ENCODE results near the gene USP3.

Gene USP3

DNA sequence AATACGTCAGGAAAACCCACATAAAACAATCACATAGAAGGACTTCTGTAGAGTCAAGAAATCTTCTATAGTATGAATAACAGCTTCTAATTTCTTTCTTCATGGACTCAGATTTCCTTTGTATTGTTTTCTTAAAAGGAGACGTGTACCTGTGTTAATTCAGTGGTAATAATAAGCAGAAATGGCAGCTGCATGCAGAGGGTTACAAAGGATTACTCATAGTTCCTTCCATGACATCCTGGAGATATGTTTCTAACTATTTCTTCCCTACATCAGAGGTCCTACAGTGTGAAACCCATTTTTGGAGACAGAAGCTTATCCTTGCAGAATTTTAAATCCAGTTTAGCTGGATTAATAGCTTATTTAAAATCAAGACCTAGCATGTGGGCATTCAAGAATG lies 128.9 kb downstream of the USP3 start:
- no peak for TF ChIP-seq ZFP30 (CRISPR knock-in tag; IDR thresholded peaks at IDR 0.05)
- TF ChIP-seq, protein P1, sequence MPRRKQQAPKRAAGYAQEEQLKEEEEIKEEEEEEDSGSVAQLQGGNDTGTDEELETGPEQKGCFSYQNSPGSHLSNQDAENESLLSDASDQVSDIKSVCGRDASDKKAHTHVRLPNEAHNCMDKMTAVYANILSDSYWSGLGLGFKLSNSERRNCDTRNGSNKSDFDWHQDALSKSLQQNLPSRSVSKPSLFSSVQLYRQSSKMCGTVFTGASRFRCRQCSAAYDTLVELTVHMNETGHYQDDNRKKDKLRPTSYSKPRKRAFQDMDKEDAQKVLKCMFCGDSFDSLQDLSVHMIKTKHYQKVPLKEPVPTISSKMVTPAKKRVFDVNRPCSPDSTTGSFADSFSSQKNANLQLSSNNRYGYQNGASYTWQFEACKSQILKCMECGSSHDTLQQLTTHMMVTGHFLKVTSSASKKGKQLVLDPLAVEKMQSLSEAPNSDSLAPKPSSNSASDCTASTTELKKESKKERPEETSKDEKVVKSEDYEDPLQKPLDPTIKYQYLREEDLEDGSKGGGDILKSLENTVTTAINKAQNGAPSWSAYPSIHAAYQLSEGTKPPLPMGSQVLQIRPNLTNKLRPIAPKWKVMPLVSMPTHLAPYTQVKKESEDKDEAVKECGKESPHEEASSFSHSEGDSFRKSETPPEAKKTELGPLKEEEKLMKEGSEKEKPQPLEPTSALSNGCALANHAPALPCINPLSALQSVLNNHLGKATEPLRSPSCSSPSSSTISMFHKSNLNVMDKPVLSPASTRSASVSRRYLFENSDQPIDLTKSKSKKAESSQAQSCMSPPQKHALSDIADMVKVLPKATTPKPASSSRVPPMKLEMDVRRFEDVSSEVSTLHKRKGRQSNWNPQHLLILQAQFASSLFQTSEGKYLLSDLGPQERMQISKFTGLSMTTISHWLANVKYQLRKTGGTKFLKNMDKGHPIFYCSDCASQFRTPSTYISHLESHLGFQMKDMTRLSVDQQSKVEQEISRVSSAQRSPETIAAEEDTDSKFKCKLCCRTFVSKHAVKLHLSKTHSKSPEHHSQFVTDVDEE (CRISPR knock-in tag; IDR thresholded peaks at IDR 0.05): no peak
- TF ChIP-seq CSDC2 (CRISPR knock-in tag; IDR thresholded peaks at IDR 0.05): no peak
- TF ChIP-seq ESRRG (CRISPR knock-in tag; IDR thresholded peaks at IDR 0.05): no peak
- no peak for TF ChIP-seq TOX (CRISPR knock-in tag; IDR thresholded peaks at IDR 0.05; ENCODE audit: borderline replicate concordance)
- TF ChIP-seq ZC3H10 (CRISPR knock-in tag; IDR thresholded peaks at IDR 0.05): no peak
- no peak for TF ChIP-seq ZNF565 (CRISPR knock-in tag; conservative IDR thresholded peaks at IDR 0.05; ENCODE audit: low read depth)
- TF ChIP-seq, protein P2, sequence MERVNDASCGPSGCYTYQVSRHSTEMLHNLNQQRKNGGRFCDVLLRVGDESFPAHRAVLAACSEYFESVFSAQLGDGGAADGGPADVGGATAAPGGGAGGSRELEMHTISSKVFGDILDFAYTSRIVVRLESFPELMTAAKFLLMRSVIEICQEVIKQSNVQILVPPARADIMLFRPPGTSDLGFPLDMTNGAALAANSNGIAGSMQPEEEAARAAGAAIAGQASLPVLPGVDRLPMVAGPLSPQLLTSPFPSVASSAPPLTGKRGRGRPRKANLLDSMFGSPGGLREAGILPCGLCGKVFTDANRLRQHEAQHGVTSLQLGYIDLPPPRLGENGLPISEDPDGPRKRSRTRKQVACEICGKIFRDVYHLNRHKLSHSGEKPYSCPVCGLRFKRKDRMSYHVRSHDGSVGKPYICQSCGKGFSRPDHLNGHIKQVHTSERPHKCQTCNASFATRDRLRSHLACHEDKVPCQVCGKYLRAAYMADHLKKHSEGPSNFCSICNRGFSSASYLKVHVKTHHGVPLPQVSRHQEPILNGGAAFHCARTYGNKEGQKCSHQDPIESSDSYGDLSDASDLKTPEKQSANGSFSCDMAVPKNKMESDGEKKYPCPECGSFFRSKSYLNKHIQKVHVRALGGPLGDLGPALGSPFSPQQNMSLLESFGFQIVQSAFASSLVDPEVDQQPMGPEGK (CRISPR knock-in tag; IDR thresholded peaks at IDR 0.05; ENCODE audit: borderline replicate concordance): no peak
- TF ChIP-seq, protein P3, sequence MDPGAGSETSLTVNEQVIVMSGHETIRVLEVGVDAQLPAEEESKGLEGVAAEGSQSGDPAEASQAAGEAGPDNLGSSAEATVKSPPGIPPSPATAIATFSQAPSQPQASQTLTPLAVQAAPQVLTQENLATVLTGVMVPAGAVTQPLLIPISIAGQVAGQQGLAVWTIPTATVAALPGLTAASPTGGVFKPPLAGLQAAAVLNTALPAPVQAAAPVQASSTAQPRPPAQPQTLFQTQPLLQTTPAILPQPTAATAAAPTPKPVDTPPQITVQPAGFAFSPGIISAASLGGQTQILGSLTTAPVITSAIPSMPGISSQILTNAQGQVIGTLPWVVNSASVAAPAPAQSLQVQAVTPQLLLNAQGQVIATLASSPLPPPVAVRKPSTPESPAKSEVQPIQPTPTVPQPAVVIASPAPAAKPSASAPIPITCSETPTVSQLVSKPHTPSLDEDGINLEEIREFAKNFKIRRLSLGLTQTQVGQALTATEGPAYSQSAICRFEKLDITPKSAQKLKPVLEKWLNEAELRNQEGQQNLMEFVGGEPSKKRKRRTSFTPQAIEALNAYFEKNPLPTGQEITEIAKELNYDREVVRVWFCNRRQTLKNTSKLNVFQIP (CRISPR knock-in tag; IDR thresholded peaks at IDR 0.05; ENCODE audit: borderline replicate concordance, low read depth): no peak
- TF ChIP-seq PPARA (CRISPR knock-in tag; IDR thresholded peaks at IDR 0.05; ENCODE audit: borderline replicate concordance): no peak
- TF ChIP-seq ARNTL (CRISPR knock-in tag; IDR thresholded peaks at IDR 0.05; ENCODE audit: borderline replicate concordance, low read depth): no peak
- TF ChIP-seq SNAI2 (CRISPR knock-in tag; IDR thresholded peaks at IDR 0.05): no peak
- TF ChIP-seq CREB5 (CRISPR knock-in tag; IDR thresholded peaks at IDR 0.05; ENCODE audit: low read depth): no peak
- no peak for TF ChIP-seq GLIS3 (CRISPR knock-in tag; IDR thresholded peaks at IDR 0.05)
- ATAC-seq: no peak

- ATAC-seq: no peak
- TF ChIP-seq CSRNP3 (CRISPR knock-in tag; IDR thresholded peaks at IDR 0.05) (no peak), PPARA (CRISPR knock-in tag; IDR thresholded peaks at IDR 0.05; ENCODE audit: borderline replicate concordance) (no peak), GLIS3 (CRISPR knock-in tag; IDR thresholded peaks at IDR 0.05) (no peak), OSR1 (CRISPR knock-in tag; IDR thresholded peaks at IDR 0.05) (no peak)
- TF ChIP-seq, protein P3 (CRISPR knock-in tag; IDR thresholded peaks at IDR 0.05; ENCODE audit: borderline replicate concordance, low read depth): no peak
Observed at GRCh38 chr15:63634154-63634553, 129.8 kb downstream of the USP3 start.

GRCh38 chr15:63636518-63637061 lies 132.2 kb downstream of the USP3 start:
- ATAC-seq: no peak
- TF ChIP-seq CREB5 (CRISPR knock-in tag; IDR thresholded peaks at IDR 0.05; ENCODE audit: low read depth) (no peak), GLIS3 (CRISPR knock-in tag; IDR thresholded peaks at IDR 0.05) (no peak), RARB (CRISPR knock-in tag; IDR thresholded peaks at IDR 0.05) (no peak), TCF4 (CRISPR knock-in tag; IDR thresholded peaks at IDR 0.05; ENCODE audit: borderline replicate concordance) (no peak), TOX (CRISPR knock-in tag; IDR thresholded peaks at IDR 0.05; ENCODE audit: borderline replicate concordance) (no peak), ISL1 (CRISPR knock-in tag; IDR thresholded peaks at IDR 0.05) (no peak), ESRRG (CRISPR knock-in tag; IDR thresholded peaks at IDR 0.05) (no peak)
- TF ChIP-seq, protein P1 (CRISPR knock-in tag; IDR thresholded peaks at IDR 0.05): no peak
- TF ChIP-seq, protein P3 (CRISPR knock-in tag; IDR thresholded peaks at IDR 0.05; ENCODE audit: borderline replicate concordance, low read depth): no peak

Measured in SK-N-SH treated with all-trans-retinoic acid at 6 μM for 48 hours (cell line).